C4-2B (cell line): ENCODE measurements around the gene NRG2.

ENCODE experiments used
- ZFX ChIP-seq: fragments of 450-650 bp; IDR thresholded peaks from 2 replicates; pipeline ENCODE4 v1.6.1; 2017
- TF ChIP-seq, protein P1 (sequence below): fragments of 450-650 bp; conservative IDR thresholded peaks from 2 replicates; pipeline ENCODE4 v1.5.1; 2017; ENCODE audit warnings: mild to moderate bottlenecking

- TF ChIP-seq, protein P1, sequence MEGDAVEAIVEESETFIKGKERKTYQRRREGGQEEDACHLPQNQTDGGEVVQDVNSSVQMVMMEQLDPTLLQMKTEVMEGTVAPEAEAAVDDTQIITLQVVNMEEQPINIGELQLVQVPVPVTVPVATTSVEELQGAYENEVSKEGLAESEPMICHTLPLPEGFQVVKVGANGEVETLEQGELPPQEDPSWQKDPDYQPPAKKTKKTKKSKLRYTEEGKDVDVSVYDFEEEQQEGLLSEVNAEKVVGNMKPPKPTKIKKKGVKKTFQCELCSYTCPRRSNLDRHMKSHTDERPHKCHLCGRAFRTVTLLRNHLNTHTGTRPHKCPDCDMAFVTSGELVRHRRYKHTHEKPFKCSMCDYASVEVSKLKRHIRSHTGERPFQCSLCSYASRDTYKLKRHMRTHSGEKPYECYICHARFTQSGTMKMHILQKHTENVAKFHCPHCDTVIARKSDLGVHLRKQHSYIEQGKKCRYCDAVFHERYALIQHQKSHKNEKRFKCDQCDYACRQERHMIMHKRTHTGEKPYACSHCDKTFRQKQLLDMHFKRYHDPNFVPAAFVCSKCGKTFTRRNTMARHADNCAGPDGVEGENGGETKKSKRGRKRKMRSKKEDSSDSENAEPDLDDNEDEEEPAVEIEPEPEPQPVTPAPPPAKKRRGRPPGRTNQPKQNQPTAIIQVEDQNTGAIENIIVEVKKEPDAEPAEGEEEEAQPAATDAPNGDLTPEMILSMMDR: peak; percentile 83
- no peak for TF ChIP-seq ZFX
These were observed 30.2 kb upstream of the NRG2 start for GRCh38 chr5:140073296-140073695.
